C4-2B (cell line): ENCODE measurements around the gene ABAT.

Experiments
- ZFX ChIP-seq: fragments of 450-650 bp; IDR thresholded peaks from 2 replicates; pipeline ENCODE4 v1.6.1; 2017
- TF ChIP-seq, protein P1 (sequence below): fragments of 450-650 bp; conservative IDR thresholded peaks from 2 replicates; pipeline ENCODE4 v1.5.1; 2017; ENCODE audit warnings: mild to moderate bottlenecking

- TF ChIP-seq, protein P1, sequence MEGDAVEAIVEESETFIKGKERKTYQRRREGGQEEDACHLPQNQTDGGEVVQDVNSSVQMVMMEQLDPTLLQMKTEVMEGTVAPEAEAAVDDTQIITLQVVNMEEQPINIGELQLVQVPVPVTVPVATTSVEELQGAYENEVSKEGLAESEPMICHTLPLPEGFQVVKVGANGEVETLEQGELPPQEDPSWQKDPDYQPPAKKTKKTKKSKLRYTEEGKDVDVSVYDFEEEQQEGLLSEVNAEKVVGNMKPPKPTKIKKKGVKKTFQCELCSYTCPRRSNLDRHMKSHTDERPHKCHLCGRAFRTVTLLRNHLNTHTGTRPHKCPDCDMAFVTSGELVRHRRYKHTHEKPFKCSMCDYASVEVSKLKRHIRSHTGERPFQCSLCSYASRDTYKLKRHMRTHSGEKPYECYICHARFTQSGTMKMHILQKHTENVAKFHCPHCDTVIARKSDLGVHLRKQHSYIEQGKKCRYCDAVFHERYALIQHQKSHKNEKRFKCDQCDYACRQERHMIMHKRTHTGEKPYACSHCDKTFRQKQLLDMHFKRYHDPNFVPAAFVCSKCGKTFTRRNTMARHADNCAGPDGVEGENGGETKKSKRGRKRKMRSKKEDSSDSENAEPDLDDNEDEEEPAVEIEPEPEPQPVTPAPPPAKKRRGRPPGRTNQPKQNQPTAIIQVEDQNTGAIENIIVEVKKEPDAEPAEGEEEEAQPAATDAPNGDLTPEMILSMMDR: no peak
- no peak for TF ChIP-seq ZFX
These were observed 129.9 kb downstream of the ABAT start for GRCh38 chr16:8804313-8804712.
